GM21447 (cell line): Measurements from ENCODE around the gene RARB.

Experiments
- ATAC-seq: cut with Tn5 transposase; IDR thresholded peaks from one replicate; pipeline ENCODE4 v1.9.1; 2021; ENCODE audit not compliant: unreplicated experiment

RARB gene

GRCh38 chr3:25502233-25502632 lies 74.2 kb downstream of the RARB start:
- ATAC-seq: no peak

- ATAC-seq: no peak
Observed at GRCh38 chr3:25503898-25504301, 75.8 kb downstream of the RARB start.

- ATAC-seq: no peak
Observed at GRCh38 chr3:25505581-25505980, 77.5 kb downstream of the RARB start.

GRCh38 chr3:25507811-25508210 lies 79.7 kb downstream of the RARB start:
- ATAC-seq: no peak

- ATAC-seq: no peak
Observed at GRCh38 chr3:25508433-25508832, 80.4 kb downstream of the RARB start.

GRCh38 chr3:25508901-25509300 lies 80.8 kb downstream of the RARB start:
- ATAC-seq: no peak

GRCh38 chr3:25510797-25511196 lies 82.7 kb downstream of the RARB start:
- no peak for ATAC-seq

- ATAC-seq: no peak
Observed at GRCh38 chr3:25511972-25512721, 84.1 kb downstream of the RARB start.

GRCh38 chr3:25513642-25514266 lies 85.7 kb downstream of the RARB start:
- ATAC-seq: no peak

GRCh38 chr3:25515171-25515570 lies 87.1 kb downstream of the RARB start:
- no peak for ATAC-seq

GRCh38 chr3:25520926-25521559 lies 93.0 kb downstream of the RARB start:
- no peak for ATAC-seq

GRCh38 chr3:25527336-25527735 lies 99.3 kb downstream of the RARB start:
- no peak for ATAC-seq

GRCh38 chr3:25527801-25528200 lies 99.7 kb downstream of the RARB start:
- ATAC-seq: no peak

GRCh38 chr3:25531971-25532370 lies 103.9 kb downstream of the RARB start:
- no peak for ATAC-seq

GRCh38 chr3:25532431-25533162 lies 104.5 kb downstream of the RARB start:
- ATAC-seq: peak; percentile 51

- ATAC-seq: no peak
Observed at GRCh38 chr3:25533399-25533798, 105.3 kb downstream of the RARB start.

GRCh38 chr3:25534007-25534406 lies 105.9 kb downstream of the RARB start:
- ATAC-seq: no peak

- no peak for ATAC-seq
Observed at GRCh38 chr3:25536521-25537391, 108.7 kb downstream of the RARB start.

GRCh38 chr3:25537516-25537915 lies 109.5 kb downstream of the RARB start:
- no peak for ATAC-seq

- no peak for ATAC-seq
Observed at GRCh38 chr3:25540273-25540672, 112.2 kb downstream of the RARB start.
